Peyer's patch (tissue), 4 donors: ENCODE results near the gene SUGP2. TPM values are rescaled to one million over a fixed set of nuclear protein-coding genes. Genes with fewer than 3 reads are reported as not detected.

Source experiments
- DNase-seq, 3 donors: peaks; one replicate each; pipeline ENCODE4 v3.0.0-alpha.2; 2017 to 2019
- H3K27ac ChIP-seq, 4 donors: fragments of 200-600 bp; sonication (generic); one replicate each; pipeline ENCODE4 v1.5.1; 2016 to 2019
- H3K27me3 ChIP-seq, 2 donors: fragments of 200-600 bp; sonication (generic); one replicate each; pipeline ENCODE4 v1.5.1; 2019
- H3K36me3 ChIP-seq, 3 donors: fragments of 200-600 bp; sonication (generic); one replicate each; pipeline ENCODE4 v1.5.1; 2016 to 2019
- H3K4me1 ChIP-seq, 4 donors: fragments of 200-600 bp; sonication (generic); one replicate each; pipeline ENCODE4 v1.5.1; 2016 to 2019
- H3K4me3 ChIP-seq, 4 donors: fragments of 200-600 bp; sonication (generic); 1 replicate in 3 of 4; 2 replicates in 1 of 4; pipeline ENCODE4 v1.5.1; 2016 to 2019; ENCODE audit warnings: mild to moderate bottlenecking in 1 of 4
- H3K9me3 ChIP-seq, 4 donors: fragments of 200-600 bp; sonication (generic); one replicate each; pipeline ENCODE4 v1.5.1; 2016 to 2019; ENCODE audit warnings: mild to moderate bottlenecking in 1 of 4
- CTCF ChIP-seq, 6 experiments: fragments of 450-650 bp in 4 of 6; fragments of 200-600 bp in 2 of 6; sonication (generic) in 1 of 6; IDR thresholded peaks; one replicate each; pipeline ENCODE4 v1.5.1; 2017 to 2019; ENCODE audit warnings: antibody characterized with exemption in 6 of 6, mild to moderate bottlenecking in 3 of 6, moderate library complexity in 1 of 6
- POLR2A ChIP-seq, 2 donors: fragments of 450-650 bp; IDR thresholded peaks; one replicate each; pipeline ENCODE4 v1.5.1; 2017; ENCODE audit warnings: antibody characterized with exemption in 2 of 2, mild to moderate bottlenecking in 2 of 2, moderate library complexity in 2 of 2
- total RNA-seq, 4 donors: library from RNA; depleted of rRNA; stranded (reverse); fragments of >200 nt; gene quantifications; one replicate each; pipeline ENCODE4 v1.1.0, GENCODE V29; 2016

Gene SUGP2
- total RNA-seq, 4 donors from 2014 or later: 32.9 to 157 (median 75.8) TPM

GRCh38 chr19:19021115-19021514, 12.2 kb downstream of the SUGP2 start:
- H3K4me3 ChIP-seq: no peak overlapping the region
- TF ChIP-seq CTCF (IDR thresholded peaks at IDR 0.05) (no peak), POLR2A (IDR thresholded peaks at IDR 0.05) (no peak)
- DNase-seq: no peak
- no peaks in the 10 kb centered on the region for H3K9me3 ChIP-seq
- no peak overlapping the region for H3K27ac ChIP-seq
- H3K36me3 ChIP-seq: peaks cover 0 to 66% (median 0%) of the 10 kb centered on the region in 3 donors
- H3K27me3 ChIP-seq: no peaks in the 10 kb centered on the region
- H3K4me1 ChIP-seq: no peaks in the 10 kb centered on the region

GRCh38 chr19:19010551-19010950, 22.8 kb downstream of the SUGP2 start:
- Histone ChIP-seq H3K4me1 (no peaks in the 10 kb centered on the region), H3K9me3 (no peaks in the 10 kb centered on the region), H3K36me3 (peaks cover 0 to 89% (median 2%) of the 10 kb centered on the region in 3 donors), H3K27ac (no peak overlapping the region), H3K27me3 (no peaks in the 10 kb centered on the region), H3K4me3 (no peak overlapping the region)
- no peak for TF ChIP-seq POLR2A (IDR thresholded peaks at IDR 0.05)
- no peak for TF ChIP-seq CTCF (IDR thresholded peaks at IDR 0.05)
- DNase-seq: no peak

- no peak for TF ChIP-seq POLR2A (IDR thresholded peaks at IDR 0.05)
- no peak for TF ChIP-seq CTCF (IDR thresholded peaks at IDR 0.05)
- Histone ChIP-seq H3K4me1 (no peaks in the 10 kb centered on the region), H3K27me3 (no peaks in the 10 kb centered on the region), H3K27ac (no peak overlapping the region), H3K4me3 (no peak overlapping the region), H3K36me3 (peaks cover 0 to 90% (median 2%) of the 10 kb centered on the region in 3 donors), H3K9me3 (no peaks in the 10 kb centered on the region)
- DNase-seq: no peak
Measured at GRCh38 chr19:19009951-19010350, 23.4 kb downstream of the SUGP2 start.

GRCh38 chr19:19006213-19006612, 27.1 kb downstream of the SUGP2 start:
- TF ChIP-seq CTCF (IDR thresholded peaks at IDR 0.05): no peak
- Histone ChIP-seq H3K36me3 (peaks cover 0 to 90% (median 2%) of the 10 kb centered on the region in 3 donors), H3K27me3 (no peaks in the 10 kb centered on the region), H3K9me3 (no peaks in the 10 kb centered on the region), H3K4me3 (no peak overlapping the region), H3K27ac (no peak overlapping the region), H3K4me1 (no peaks in the 10 kb centered on the region)
- DNase-seq: no peak

GRCh38 chr19:19004144-19004543, 29.2 kb downstream of the SUGP2 start:
- TF ChIP-seq POLR2A (IDR thresholded peaks at IDR 0.05) (no peak), CTCF (IDR thresholded peaks at IDR 0.05) (no peak)
- H3K4me1 ChIP-seq: no peaks in the 10 kb centered on the region
- H3K27me3 ChIP-seq: no peaks in the 10 kb centered on the region
- no peak overlapping the region for H3K4me3 ChIP-seq
- H3K9me3 ChIP-seq: no peaks in the 10 kb centered on the region
- DNase-seq: no peak
- H3K36me3 ChIP-seq: peaks cover 0 to 88% (median 2%) of the 10 kb centered on the region in 3 donors
- no peak overlapping the region for H3K27ac ChIP-seq
